Measurements from ENCODE around the gene GNB1L.

The GNB1L gene

DNA sequence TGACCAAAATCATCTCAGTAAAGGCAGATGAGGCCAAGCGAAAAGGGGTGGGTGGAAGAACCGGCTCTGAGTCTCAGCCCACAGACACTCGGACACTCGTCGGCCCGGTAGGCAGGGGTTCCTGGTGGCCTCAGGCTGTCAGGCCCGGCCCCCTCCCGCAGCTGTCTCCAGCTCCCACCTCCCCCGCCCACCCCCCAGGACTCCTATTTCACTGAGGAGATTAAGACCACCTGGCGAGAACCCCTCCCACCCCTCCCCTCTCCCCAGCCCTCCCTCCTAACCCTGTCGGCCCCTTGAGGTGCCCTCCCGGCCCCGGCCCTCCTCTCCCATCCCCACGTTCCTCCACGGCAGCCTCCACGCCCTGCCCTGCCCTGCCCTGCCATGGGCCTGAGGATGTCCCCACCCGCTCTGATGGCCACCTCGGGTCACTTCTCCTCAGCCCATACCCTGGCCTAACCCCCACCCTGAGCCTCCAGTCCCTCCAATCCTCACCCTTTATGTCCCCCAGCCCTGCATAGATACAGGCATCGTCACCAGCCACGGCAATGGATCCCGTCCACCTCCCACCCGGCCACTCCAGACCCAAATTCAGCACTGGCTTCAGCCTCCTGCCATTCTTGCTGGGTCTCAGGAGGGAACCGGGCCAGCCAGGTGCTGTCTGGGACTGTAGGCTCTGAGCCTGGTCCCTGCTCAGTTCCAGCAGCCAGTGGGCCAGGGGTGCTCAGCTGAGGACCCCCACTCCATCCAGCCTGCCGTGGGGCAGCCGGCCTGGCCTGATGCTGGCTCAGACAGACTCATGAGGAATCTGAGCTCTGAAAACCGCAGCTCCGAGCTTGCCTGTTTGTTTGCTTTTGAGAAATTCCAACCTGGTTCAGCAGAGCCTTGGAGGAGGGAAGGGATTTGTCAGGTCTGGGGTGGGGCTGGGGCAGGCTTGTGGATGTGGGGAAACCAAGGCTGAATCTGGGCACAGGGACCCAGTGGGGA is 103.9 kb downstream of the GNB1L start:
- Histone ChIP-seq H3K14ac (ENCODE audit: low read length in 2 of 2) (no peak overlapping the region), H3K4me1 (ENCODE audit: control insufficient read depth, insufficient read depth, low read depth, low read length) (peaks cover 18% of the 10 kb centered on the region), H3K27ac (ENCODE audit: low read length, poor library complexity, severe bottlenecking) (no peak overlapping the region), H3K9ac (ENCODE audit: low read length) (no peak overlapping the region), H2BK120ac (ENCODE audit: low read depth, low read length) (no peak overlapping the region), H3K18ac (ENCODE audit: low read depth in 1 of 2, low read length in 2 of 2) (no peak overlapping the region), H3K79me1 (replicated peaks; ENCODE audit: low read length, poor library complexity, severe bottlenecking) (no peaks in the 10 kb centered on the region), H2AK5ac (ENCODE audit: low read length, severe bottlenecking) (no peak overlapping the region), H4K8ac (ENCODE audit: low read length) (no peak overlapping the region), H2BK15ac (ENCODE audit: low read depth, poor library complexity, severe bottlenecking) (no peak overlapping the region), H3K27me3 (ENCODE audit: control insufficient read depth in 1 of 2, insufficient read depth in 1 of 2, low read length in 2 of 2) (peaks cover 48 to 69% of the 10 kb centered on the region in 2 experiments), H4K91ac (ENCODE audit: low read length) (no peak overlapping the region), H2BK12ac (ENCODE audit: low read length in 2 of 2) (peak overlapping the region in 1 of 2 experiments; percentile 17), H3K4me2 (ENCODE audit: low read length, poor library complexity, severe bottlenecking) (no peak overlapping the region), H3K23ac (ENCODE audit: low read length in 2 of 2) (no peak overlapping the region), H3K4me3 (ENCODE audit: insufficient read depth in 1 of 2, low read depth in 1 of 2, low read length in 2 of 2) (no peak overlapping the region), H3K36me3 (ENCODE audit: control insufficient read depth in 1 of 2, insufficient read depth in 2 of 2, low read depth in 1 of 2, low read length in 2 of 2) (no peaks in the 10 kb centered on the region), H2AFZ (ENCODE audit: low read depth, low read length) (no peak overlapping the region), H3K9me3 (ENCODE audit: control insufficient read depth, low read length) (no peaks in the 10 kb centered on the region), H2BK5ac (ENCODE audit: low read depth, low read length, poor library complexity, severe bottlenecking) (no peak overlapping the region), H3K4ac (ENCODE audit: low read depth in 1 of 2, low read length in 2 of 2) (no peak overlapping the region)
- DNase-seq = peak; percentile 49
- 62% methylated on average over 27 of the region's 27 CpGs for WGBS

- H2BK5ac ChIP-seq (ENCODE audit: low read depth, low read length, poor library complexity, severe bottlenecking) = no peak overlapping the region
- no peak overlapping the region for H2BK15ac ChIP-seq (ENCODE audit: low read depth, poor library complexity, severe bottlenecking)
- no peak overlapping the region for H3K23ac ChIP-seq (ENCODE audit: low read length in 2 of 2)
- no peak overlapping the region for H2AK5ac ChIP-seq (ENCODE audit: low read length, severe bottlenecking)
- H3K27me3 ChIP-seq (ENCODE audit: control insufficient read depth in 1 of 2, insufficient read depth in 1 of 2, low read length in 2 of 2) = peaks cover 42 to 65% of the 10 kb centered on the region in 2 experiments
- H2AFZ ChIP-seq (ENCODE audit: low read depth, low read length) = no peak overlapping the region
- 86% methylated on average over 12 of the region's 12 CpGs for WGBS
- H2BK12ac ChIP-seq (ENCODE audit: low read length in 2 of 2) = no peak overlapping the region
- no peak overlapping the region for H3K9ac ChIP-seq (ENCODE audit: low read length)
- H3K4me2 ChIP-seq (ENCODE audit: low read length, poor library complexity, severe bottlenecking) = no peak overlapping the region
- H3K14ac ChIP-seq (ENCODE audit: low read length in 2 of 2) = no peak overlapping the region
- no peak for DNase-seq
- no peak overlapping the region for H2BK120ac ChIP-seq (ENCODE audit: low read depth, low read length)
- peaks cover 13% of the 10 kb centered on the region for H3K4me1 ChIP-seq (ENCODE audit: control insufficient read depth, insufficient read depth, low read depth, low read length)
- H3K4me3 ChIP-seq (ENCODE audit: insufficient read depth in 1 of 2, low read depth in 1 of 2, low read length in 2 of 2) = no peak overlapping the region
- no peak overlapping the region for H4K8ac ChIP-seq (ENCODE audit: low read length)
- no peaks in the 10 kb centered on the region for H3K79me1 ChIP-seq (replicated peaks; ENCODE audit: low read length, poor library complexity, severe bottlenecking)
- H4K91ac ChIP-seq (ENCODE audit: low read length) = no peak overlapping the region
- no peaks in the 10 kb centered on the region for H3K36me3 ChIP-seq (ENCODE audit: control insufficient read depth in 1 of 2, insufficient read depth in 2 of 2, low read depth in 1 of 2, low read length in 2 of 2)
- no peak overlapping the region for H3K4ac ChIP-seq (ENCODE audit: low read depth in 1 of 2, low read length in 2 of 2)
- H3K27ac ChIP-seq (ENCODE audit: low read length, poor library complexity, severe bottlenecking) = no peak overlapping the region
- H3K18ac ChIP-seq (ENCODE audit: low read depth in 1 of 2, low read length in 2 of 2) = no peak overlapping the region
- H3K9me3 ChIP-seq (ENCODE audit: control insufficient read depth, low read length) = no peaks in the 10 kb centered on the region
Observed at GRCh38 chr22:19749876-19750275, 104.8 kb downstream of the GNB1L start.

DNA sequence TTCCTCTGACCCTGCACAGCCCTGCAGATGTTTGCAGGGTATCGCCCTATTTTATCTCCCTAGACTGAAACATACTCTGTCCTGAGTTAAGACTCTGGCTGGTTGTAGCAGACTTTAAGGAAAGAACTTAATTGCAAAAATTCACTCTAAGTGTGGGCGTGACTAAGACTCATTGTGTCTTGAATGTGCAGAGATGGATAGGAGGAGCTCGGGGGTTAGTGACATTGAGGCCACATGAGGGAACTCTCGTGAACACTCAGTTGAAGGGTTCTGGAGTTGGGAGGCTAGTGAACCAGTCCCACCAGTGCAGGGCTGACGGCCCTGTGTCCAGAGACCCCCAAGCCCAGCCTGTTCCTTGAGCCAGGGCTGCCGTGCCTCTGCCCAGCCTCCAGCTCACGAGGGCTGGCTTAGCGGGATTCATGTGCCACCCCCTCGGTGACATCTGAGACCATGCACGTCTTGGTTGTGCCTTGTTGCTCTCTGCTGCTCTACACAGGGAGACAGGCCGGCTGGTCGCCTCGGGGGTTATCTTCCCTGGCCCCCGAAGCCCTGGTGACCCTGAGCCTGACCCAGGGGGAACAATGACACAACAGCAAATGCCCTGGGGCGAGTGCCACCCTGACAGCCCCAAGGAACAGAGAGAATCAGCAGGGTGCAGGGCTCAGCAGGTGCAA is 105.5 kb downstream of the GNB1L start:
- Histone ChIP-seq H2BK12ac (ENCODE audit: low read length in 2 of 2) (no peak overlapping the region), H3K9ac (ENCODE audit: low read length) (no peak overlapping the region), H3K36me3 (ENCODE audit: control insufficient read depth in 1 of 2, insufficient read depth in 2 of 2, low read depth in 1 of 2, low read length in 2 of 2) (no peaks in the 10 kb centered on the region), H3K27ac (ENCODE audit: low read length, poor library complexity, severe bottlenecking) (no peak overlapping the region), H2AK5ac (ENCODE audit: low read length, severe bottlenecking) (no peak overlapping the region), H3K14ac (ENCODE audit: low read length in 2 of 2) (no peak overlapping the region), H3K4me1 (ENCODE audit: control insufficient read depth, insufficient read depth, low read depth, low read length) (peaks cover 13% of the 10 kb centered on the region), H3K4me3 (ENCODE audit: insufficient read depth in 1 of 2, low read depth in 1 of 2, low read length in 2 of 2) (no peak overlapping the region), H3K79me1 (replicated peaks; ENCODE audit: low read length, poor library complexity, severe bottlenecking) (no peaks in the 10 kb centered on the region), H3K23ac (ENCODE audit: low read length in 2 of 2) (no peak overlapping the region), H3K4ac (ENCODE audit: low read depth in 1 of 2, low read length in 2 of 2) (no peak overlapping the region), H2BK120ac (ENCODE audit: low read depth, low read length) (no peak overlapping the region), H2AFZ (ENCODE audit: low read depth, low read length) (no peak overlapping the region), H2BK5ac (ENCODE audit: low read depth, low read length, poor library complexity, severe bottlenecking) (no peak overlapping the region), H3K4me2 (ENCODE audit: low read length, poor library complexity, severe bottlenecking) (no peak overlapping the region), H3K18ac (ENCODE audit: low read depth in 1 of 2, low read length in 2 of 2) (no peak overlapping the region), H3K9me3 (ENCODE audit: control insufficient read depth, low read length) (no peaks in the 10 kb centered on the region), H4K8ac (ENCODE audit: low read length) (no peak overlapping the region), H3K27me3 (ENCODE audit: control insufficient read depth in 1 of 2, insufficient read depth in 1 of 2, low read length in 2 of 2) (peaks cover 34 to 64% of the 10 kb centered on the region in 2 experiments), H4K91ac (ENCODE audit: low read length) (no peak overlapping the region), H2BK15ac (ENCODE audit: low read depth, poor library complexity, severe bottlenecking) (no peak overlapping the region)
- no peak for DNase-seq
- WGBS = 83% methylated on average over 15 of the region's 15 CpGs

GRCh38 chr22:19748139-19748538 is 106.5 kb downstream of the GNB1L start:
- Histone ChIP-seq H3K27me3 (ENCODE audit: control insufficient read depth in 1 of 2, insufficient read depth in 1 of 2, low read length in 2 of 2) (peaks cover 25 to 54% of the 10 kb centered on the region in 2 experiments), H3K9me3 (ENCODE audit: control insufficient read depth, low read length) (no peaks in the 10 kb centered on the region), H3K4ac (ENCODE audit: low read depth in 1 of 2, low read length in 2 of 2) (no peak overlapping the region), H3K4me1 (ENCODE audit: control insufficient read depth, insufficient read depth, low read depth, low read length) (peaks cover 13% of the 10 kb centered on the region), H4K91ac (ENCODE audit: low read length) (no peak overlapping the region), H3K9ac (ENCODE audit: low read length) (no peak overlapping the region), H2BK120ac (ENCODE audit: low read depth, low read length) (no peak overlapping the region), H3K14ac (ENCODE audit: low read length in 2 of 2) (no peak overlapping the region), H2AFZ (ENCODE audit: low read depth, low read length) (no peak overlapping the region), H2AK5ac (ENCODE audit: low read length, severe bottlenecking) (no peak overlapping the region), H2BK12ac (ENCODE audit: low read length in 2 of 2) (no peak overlapping the region), H3K23ac (ENCODE audit: low read length in 2 of 2) (no peak overlapping the region), H4K8ac (ENCODE audit: low read length) (no peak overlapping the region), H3K4me3 (ENCODE audit: insufficient read depth in 1 of 2, low read depth in 1 of 2, low read length in 2 of 2) (no peak overlapping the region), H3K36me3 (ENCODE audit: control insufficient read depth in 1 of 2, insufficient read depth in 2 of 2, low read depth in 1 of 2, low read length in 2 of 2) (no peaks in the 10 kb centered on the region), H3K27ac (ENCODE audit: low read length, poor library complexity, severe bottlenecking) (no peak overlapping the region), H3K4me2 (ENCODE audit: low read length, poor library complexity, severe bottlenecking) (no peak overlapping the region), H3K79me1 (replicated peaks; ENCODE audit: low read length, poor library complexity, severe bottlenecking) (no peaks in the 10 kb centered on the region), H2BK15ac (ENCODE audit: low read depth, poor library complexity, severe bottlenecking) (no peak overlapping the region), H3K18ac (ENCODE audit: low read depth in 1 of 2, low read length in 2 of 2) (no peak overlapping the region), H2BK5ac (ENCODE audit: low read depth, low read length, poor library complexity, severe bottlenecking) (no peak overlapping the region)
- no peak for DNase-seq
- WGBS = 66% methylated on average over 3 of the region's 4 CpGs
